ENCODE results near the gene BABAM1.
A peak's percentile ranks its signal among the peaks of the same experiment; 100 is the strongest.
"Not testable (repeated sequence)": the region's sequence is repeated elsewhere in the genome, so short reads cannot be mapped to it uniquely, and the experiment has no call there.

Gene BABAM1

GRCh38 chr19:17243830-17244617 lies 23.2 kb upstream of the BABAM1 start:
- DNase-seq, result peak; percentile 21

GRCh38 chr19:17244618-17245534 lies 22.4 kb upstream of the BABAM1 start:
- DNase-seq, result peak; percentile 26

GRCh38 chr19:17245535-17245984 lies 21.7 kb upstream of the BABAM1 start, which contains the start of gene NR2F6:
NR2F6 (minus strand) TSS chr19:17245919; CDS start chr19:17245220, 699 bp downstream.
- DNase-seq, result peak; percentile 53

GRCh38 chr19:17246681-17247425 lies 20.4 kb upstream of the BABAM1 start:
- peak; percentile 91 for DNase-seq

- peak; percentile 89 for DNase-seq
Observed at GRCh38 chr19:17248011-17248776, 19.0 kb upstream of the BABAM1 start.

GRCh38 chr19:17249887-17250548 lies 17.2 kb upstream of the BABAM1 start:
- no peak for DNase-seq

- no peak for DNase-seq
Observed at GRCh38 chr19:17254636-17255035, 12.6 kb upstream of the BABAM1 start.

GRCh38 chr19:17255150-17255621 lies 12.1 kb upstream of the BABAM1 start:
- DNase-seq, result peak; percentile 80

- no peak for DNase-seq
Observed at GRCh38 chr19:17256130-17256529, 11.1 kb upstream of the BABAM1 start.

GRCh38 chr19:17259118-17259780 lies 8.0 kb upstream of the BABAM1 start:
- no peak for DNase-seq

- no peak for DNase-seq
Observed at GRCh38 chr19:17259934-17260333, 7.3 kb upstream of the BABAM1 start.

GRCh38 chr19:17260842-17261325 lies 6.4 kb upstream of the BABAM1 start:
- DNase-seq, result peak; percentile 93

GRCh38 chr19:17262557-17262956 lies 4.7 kb upstream of the BABAM1 start:
- no peak for DNase-seq

GRCh38 chr19:17263712-17264640 lies 3.3 kb upstream of the BABAM1 start:
- DNase-seq, result no peak

- DNase-seq, result no peak
Observed at GRCh38 chr19:17264641-17264979, 2.6 kb upstream of the BABAM1 start, which contains the start of gene USHBP1. USHBP1 (minus strand) TSS chr19:17264745; CDS start chr19:17264299, 446 bp downstream.

GRCh38 chr19:17266026-17266425 lies 1.2 kb upstream of the BABAM1 start:
- no peak for DNase-seq

GRCh38 chr19:17266589-17266974 lies 661 bp upstream of the BABAM1 start:
- DNase-seq, result no peak

- no peak for DNase-seq
Observed at GRCh38 chr19:17268754-17269153, 1.5 kb downstream of the BABAM1 start.

- DNase-seq, result not testable (repeated sequence)
Observed at GRCh38 chr19:17274892-17275291, 7.6 kb downstream of the BABAM1 start.

Data from NCI-H146 (cell line).